Skeletal muscle satellite cell (primary cell): Measurements from ENCODE around the gene TIGAR.

Source experiments
- H3K27me3 ChIP-seq: 2 replicates; pipeline ENCODE4 v1.7.0; 2013; ENCODE audit warnings: low read length; ENCODE audit not compliant: control insufficient read depth, insufficient read depth
- H3K36me3 ChIP-seq: 2 replicates; pipeline ENCODE4 v1.7.0; 2013; ENCODE audit warnings: mild to moderate bottlenecking, control low read depth, low read length; ENCODE audit not compliant: insufficient read depth
- H3K4me1 ChIP-seq: 2 replicates; pipeline ENCODE4 v1.7.0; 2013; ENCODE audit warnings: low read length; ENCODE audit not compliant: control insufficient read depth, insufficient read depth
- H3K4me2 ChIP-seq: 2 replicates; pipeline ENCODE4 v1.7.0; 2013; ENCODE audit warnings: mild to moderate bottlenecking, low read length
- H3K4me3 ChIP-seq: 2 replicates; pipeline ENCODE4 v1.7.0; 2013; ENCODE audit warnings: low read length
- H3K9ac ChIP-seq: 2 replicates; pipeline ENCODE4 v1.7.0; 2013; ENCODE audit warnings: mild to moderate bottlenecking, low read depth, low read length, moderate library complexity
- H3K9me3 ChIP-seq: replicated peaks from 2 replicates; pipeline ENCODE4 v1.7.0; 2013; ENCODE audit warnings: mild to moderate bottlenecking, control low read depth, low read length

Gene TIGAR

DNA sequence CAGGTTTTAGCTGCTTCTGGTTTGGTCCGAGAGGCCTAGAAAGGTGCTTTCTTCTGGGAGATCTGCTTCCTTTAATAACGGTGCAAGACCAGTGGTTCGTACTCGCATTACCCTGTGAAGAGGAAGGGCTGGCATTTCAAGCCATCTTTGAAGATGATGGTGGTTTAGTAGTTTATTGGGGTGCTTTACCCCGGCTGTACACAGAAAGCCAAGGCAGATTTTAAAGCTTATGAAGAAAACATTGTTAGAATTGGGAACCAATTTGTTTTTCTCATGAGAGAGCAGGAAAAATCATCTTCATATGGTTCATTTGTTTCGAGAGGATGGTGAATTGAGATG is 43.8 kb upstream of the TIGAR start:
- no peak overlapping the region for H3K9ac ChIP-seq
- peaks cover 24% of the 10 kb centered on the region for H3K4me1 ChIP-seq
- no peak overlapping the region for H3K4me2 ChIP-seq
- no peaks in the 10 kb centered on the region for H3K9me3 ChIP-seq
- H3K27me3 ChIP-seq: peaks cover 62% of the 10 kb centered on the region
- H3K36me3 ChIP-seq: no peaks in the 10 kb centered on the region
- H3K4me3 ChIP-seq: no peak overlapping the region

DNA sequence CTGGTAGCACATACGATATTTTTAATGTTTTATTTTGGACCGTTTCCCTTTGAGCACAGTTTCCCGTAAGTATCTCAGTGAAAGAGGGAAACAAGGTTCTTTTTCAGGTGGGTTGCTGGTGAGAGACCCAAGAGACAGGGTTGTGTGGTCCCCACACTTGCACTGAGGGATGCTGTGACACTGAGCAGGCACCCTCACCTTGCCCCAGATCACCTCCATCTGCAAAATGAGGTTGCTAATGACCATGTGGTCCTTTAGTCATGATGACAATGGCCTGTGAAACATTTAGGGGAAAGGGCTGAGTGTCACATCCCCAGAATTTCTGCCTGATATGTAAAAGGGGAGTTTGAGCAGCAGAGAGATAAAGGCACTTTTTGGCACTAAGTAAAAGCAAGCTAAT is 43.2 kb upstream of the TIGAR start:
- Histone ChIP-seq H3K36me3 (no peaks in the 10 kb centered on the region), H3K27me3 (peaks cover 55% of the 10 kb centered on the region), H3K4me1 (peaks cover 17% of the 10 kb centered on the region), H3K4me2 (no peak overlapping the region), H3K9ac (no peak overlapping the region), H3K4me3 (no peak overlapping the region), H3K9me3 (no peaks in the 10 kb centered on the region)

DNA sequence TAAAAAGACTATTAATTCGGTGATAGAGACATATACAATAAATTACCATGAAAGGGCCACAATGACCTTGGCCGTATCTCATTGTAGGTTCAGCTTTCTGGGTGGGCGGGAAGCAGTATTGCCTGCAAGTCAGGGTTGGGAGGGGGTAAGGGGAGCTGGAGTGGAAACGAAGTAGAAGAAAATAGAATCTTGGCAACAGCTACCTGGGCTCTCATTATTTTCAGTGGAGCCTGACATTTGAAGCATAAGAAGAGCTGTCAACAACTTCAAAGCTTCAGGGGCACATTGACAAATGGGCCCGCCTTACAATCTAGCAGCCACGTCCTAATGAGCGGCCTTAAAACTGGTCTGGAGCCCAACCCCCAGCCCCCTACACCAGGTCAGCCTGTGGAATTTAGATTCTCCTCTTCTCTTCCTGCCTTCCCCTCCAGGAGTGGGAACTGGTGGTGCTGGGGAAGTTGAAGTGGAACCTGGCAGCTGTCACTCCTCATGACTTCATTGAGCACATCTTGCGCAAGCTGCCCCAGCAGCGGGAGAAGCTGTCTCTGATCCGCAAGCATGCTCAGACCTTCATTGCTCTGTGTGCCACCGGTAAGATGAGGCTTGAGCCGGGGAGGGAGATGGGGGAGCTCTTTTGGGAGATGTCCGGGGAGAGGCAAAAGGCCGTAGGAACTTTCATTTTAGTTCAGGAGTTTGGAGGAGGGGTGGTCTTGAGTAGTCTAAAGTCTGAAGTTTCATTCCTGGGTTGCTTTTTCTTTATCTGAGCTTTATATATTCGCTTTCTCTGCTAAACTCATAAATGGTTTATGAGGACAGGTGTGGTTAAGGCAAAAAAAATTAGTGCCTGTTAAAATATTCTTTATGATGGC is 42.5 kb upstream of the TIGAR start:
- Histone ChIP-seq H3K36me3 (no peaks in the 10 kb centered on the region), H3K9ac (no peak overlapping the region), H3K4me1 (peaks cover 12% of the 10 kb centered on the region), H3K4me3 (no peak overlapping the region), H3K27me3 (peaks cover 50% of the 10 kb centered on the region), H3K9me3 (no peaks in the 10 kb centered on the region), H3K4me2 (no peak overlapping the region)

DNA sequence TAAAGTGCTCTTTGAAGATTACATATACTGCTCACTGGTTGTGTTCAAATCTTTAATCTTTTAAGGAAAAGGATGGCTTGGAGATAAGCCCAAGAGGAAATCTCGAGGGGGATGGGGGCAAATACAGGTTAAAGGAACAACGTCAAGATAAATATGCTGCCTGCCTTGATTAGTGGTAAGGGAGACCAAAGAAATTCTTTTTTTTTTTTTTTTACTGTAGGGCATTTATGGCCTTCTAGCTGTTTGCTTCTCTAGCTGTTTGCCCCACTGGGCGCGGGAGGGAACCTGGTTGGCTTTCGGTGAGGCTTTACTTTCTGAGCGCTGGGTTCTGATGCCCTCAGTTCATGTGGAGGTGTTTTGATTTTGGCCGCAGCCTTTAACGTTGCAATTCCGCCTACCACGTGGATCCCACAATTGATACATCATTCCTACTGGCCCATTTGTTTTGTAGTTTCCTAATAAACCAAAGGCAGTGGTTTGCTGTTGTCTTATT is 41.8 kb upstream of the TIGAR start:
- peaks cover 46% of the 10 kb centered on the region for H3K27me3 ChIP-seq
- no peaks in the 10 kb centered on the region for H3K9me3 ChIP-seq
- H3K4me2 ChIP-seq: no peak overlapping the region
- peaks cover 5% of the 10 kb centered on the region for H3K4me1 ChIP-seq
- no peak overlapping the region for H3K4me3 ChIP-seq
- no peak overlapping the region for H3K9ac ChIP-seq
- no peaks in the 10 kb centered on the region for H3K36me3 ChIP-seq

DNA sequence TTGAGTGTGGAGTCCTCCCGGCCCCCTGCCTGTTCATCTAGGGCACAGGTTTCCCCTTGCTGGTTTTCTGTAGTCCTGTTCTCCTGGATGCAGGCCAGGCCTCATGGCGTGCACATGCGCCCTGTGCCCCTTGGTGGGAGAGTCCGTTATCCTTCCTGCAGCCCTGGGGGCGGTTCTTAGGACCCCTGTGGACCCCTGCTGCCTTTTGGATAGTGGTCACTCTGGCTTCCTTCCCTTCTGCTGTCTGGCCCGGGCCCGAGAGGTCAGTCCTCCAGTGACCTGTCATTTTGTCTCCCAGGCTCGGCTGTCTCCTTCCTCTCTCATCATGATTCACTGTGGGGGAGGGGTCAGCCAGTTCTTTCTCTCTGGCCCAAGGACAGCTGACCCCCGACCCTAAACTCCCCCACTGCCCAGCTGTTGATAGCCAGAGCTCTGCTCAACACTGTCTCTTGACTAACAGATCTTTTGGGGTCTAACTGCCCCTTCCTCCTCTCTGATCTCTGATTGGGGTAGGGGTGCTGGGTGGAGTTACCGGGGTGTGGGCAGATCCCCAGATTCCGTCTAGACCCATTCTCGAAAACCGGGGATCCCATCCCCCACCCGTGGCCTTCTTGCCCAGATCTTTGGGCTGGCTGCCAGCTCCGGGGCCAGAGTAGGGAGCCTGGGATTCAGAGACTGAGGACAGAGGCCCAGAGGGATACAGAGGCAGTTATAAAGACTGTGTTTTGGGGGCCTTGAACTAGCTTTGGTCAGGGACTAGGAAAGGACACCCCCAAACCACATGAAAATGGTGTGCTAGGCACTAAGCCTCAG is 40.5 kb upstream of the TIGAR start:
- no peaks in the 10 kb centered on the region for H3K4me1 ChIP-seq
- H3K27me3 ChIP-seq: peaks cover 34% of the 10 kb centered on the region
- H3K36me3 ChIP-seq: no peaks in the 10 kb centered on the region
- H3K9me3 ChIP-seq: no peaks in the 10 kb centered on the region
- H3K4me2 ChIP-seq: no peak overlapping the region
- H3K9ac ChIP-seq: no peak overlapping the region
- H3K4me3 ChIP-seq: no peak overlapping the region

DNA sequence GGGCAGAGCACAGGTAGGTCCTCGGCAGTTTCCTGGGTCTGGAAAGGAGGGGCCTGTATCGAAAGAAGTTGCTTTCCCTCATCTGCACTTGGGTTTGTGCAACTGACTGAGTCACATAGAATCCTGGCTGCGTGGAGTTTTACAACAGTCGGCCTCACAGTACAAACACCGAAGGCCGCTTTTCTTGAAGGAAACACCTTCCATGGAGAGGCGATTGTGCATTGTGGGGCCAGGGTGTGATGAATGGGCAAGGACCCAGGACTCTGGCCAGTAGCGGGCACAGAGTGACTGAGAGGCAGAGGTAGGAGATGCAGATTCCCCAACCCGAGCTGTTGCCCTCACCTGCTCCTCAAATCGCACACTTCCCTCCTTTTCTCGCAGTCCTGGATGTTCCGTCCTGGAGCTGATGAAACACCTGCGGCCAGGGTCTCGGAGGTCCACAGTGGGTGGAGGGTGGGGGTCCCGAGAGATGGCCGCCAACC is 39.8 kb upstream of the TIGAR start:
- H3K36me3 ChIP-seq: no peaks in the 10 kb centered on the region
- peaks cover 27% of the 10 kb centered on the region for H3K27me3 ChIP-seq
- H3K4me3 ChIP-seq: no peak overlapping the region
- H3K9me3 ChIP-seq: no peaks in the 10 kb centered on the region
- no peak overlapping the region for H3K9ac ChIP-seq
- H3K4me1 ChIP-seq: no peaks in the 10 kb centered on the region
- no peak overlapping the region for H3K4me2 ChIP-seq

DNA sequence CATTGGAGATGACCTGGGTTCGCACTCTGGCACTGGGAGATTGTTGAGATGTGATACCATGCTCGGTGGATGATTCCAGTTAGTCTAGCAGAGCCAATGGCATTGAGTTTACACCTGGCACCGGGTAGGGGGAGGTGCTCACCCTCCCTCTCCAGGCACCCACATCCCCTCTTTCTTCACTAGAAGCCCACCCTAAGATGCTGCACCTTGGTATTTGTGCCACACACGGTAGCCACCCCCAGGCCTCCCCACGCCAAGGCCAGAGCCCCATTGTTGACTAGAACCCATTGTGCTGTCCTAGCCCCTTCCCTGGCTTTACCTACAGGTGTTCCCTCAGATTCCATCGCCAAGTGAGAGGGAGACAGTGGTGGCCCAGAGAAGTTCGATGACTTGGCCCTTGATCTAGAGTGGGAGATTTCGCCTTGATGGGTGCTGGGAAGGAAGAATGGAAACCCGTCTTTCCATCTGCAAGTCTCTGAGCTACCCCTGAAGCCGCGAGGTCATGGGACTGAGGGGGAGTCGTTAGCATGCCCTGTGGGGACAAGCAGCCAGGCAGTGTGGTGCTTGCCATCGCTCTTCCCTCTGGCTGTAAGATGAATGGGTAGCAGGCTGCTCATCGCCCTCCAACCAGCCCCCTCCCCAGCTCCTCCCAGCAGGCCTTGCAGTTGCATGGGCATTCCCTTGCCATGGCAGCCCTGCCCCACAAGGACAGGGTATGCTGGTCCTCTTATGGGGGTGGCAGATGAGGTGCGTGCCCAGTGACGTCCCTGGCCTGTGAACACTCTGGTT is 38.7 kb upstream of the TIGAR start:
- H3K4me2 ChIP-seq: no peak overlapping the region
- H3K27me3 ChIP-seq: peaks cover 21% of the 10 kb centered on the region
- H3K9ac ChIP-seq: no peak overlapping the region
- no peaks in the 10 kb centered on the region for H3K4me1 ChIP-seq
- no peak overlapping the region for H3K4me3 ChIP-seq
- no peaks in the 10 kb centered on the region for H3K36me3 ChIP-seq
- H3K9me3 ChIP-seq: no peaks in the 10 kb centered on the region

DNA sequence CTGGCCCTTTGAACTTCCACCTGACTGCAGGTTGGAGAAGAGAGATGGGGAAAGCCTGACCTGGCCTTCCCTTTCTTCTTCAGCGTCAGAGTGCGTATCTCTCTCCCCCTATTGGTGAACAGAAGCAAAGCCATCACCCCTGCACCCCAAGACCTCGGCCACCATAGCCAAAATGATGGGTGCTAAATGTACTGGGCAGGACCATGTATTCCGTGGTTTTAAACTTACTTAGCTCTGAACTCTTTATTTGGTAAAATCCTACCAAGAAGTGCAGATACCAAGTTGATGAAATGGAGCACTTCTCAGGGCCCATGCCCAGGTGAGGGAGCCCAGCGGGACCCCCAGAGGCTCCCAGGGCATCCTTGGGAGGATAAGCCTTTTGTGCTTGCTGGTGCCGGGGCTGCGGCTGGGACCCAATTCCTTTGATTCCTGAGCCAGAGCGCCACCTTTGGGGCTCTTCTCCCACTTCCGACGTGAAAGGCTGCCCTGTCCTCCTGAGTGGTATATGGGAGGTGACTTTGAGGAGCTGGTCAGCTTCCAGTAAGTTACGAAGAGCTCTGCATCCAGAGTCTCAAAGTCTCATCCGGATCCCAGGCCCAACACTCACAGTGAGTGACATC is 38.0 kb upstream of the TIGAR start:
- H3K36me3 ChIP-seq: no peaks in the 10 kb centered on the region
- H3K4me3 ChIP-seq: no peak overlapping the region
- H3K4me2 ChIP-seq: no peak overlapping the region
- H3K9me3 ChIP-seq: no peaks in the 10 kb centered on the region
- H3K4me1 ChIP-seq: no peaks in the 10 kb centered on the region
- H3K9ac ChIP-seq: no peak overlapping the region
- H3K27me3 ChIP-seq: peaks cover 19% of the 10 kb centered on the region

DNA sequence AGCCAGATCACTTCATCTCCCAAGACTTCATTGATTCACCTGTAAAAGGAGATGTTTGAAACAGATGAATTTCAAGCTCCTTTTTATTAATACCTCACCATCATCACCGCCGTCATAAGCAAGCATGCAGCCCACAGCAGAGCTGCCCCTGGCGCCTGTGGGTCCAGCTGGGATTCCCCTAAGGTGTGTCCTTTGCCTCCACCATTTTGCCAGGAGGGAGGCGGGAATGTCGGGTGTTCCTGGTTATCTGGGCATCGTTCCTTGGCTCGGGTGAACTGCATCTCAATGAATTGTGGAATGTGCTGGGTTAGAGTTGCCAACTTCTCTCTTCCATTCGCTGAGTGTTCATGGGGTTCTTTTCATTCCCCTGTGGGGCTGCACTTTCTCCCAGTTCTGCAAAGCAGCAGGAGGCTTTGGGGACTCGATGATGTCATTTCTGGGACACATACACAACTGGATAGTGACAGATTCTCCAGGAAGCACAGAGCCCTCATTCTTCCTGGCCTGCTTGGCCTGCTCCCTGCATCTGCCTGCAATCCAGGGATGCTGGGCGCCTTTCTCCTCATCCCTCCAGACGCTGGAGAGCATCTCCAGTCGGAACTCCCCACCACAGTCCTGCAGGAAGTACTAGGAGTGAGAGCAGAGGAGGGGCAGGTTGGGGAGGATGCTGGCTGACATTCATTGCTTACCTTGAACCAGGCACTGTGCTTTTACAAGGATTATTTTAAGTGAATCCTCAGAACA is 37.3 kb upstream of the TIGAR start:
- Histone ChIP-seq H3K4me3 (no peak overlapping the region), H3K27me3 (peaks cover 12% of the 10 kb centered on the region), H3K9ac (no peak overlapping the region), H3K9me3 (no peaks in the 10 kb centered on the region), H3K4me1 (no peaks in the 10 kb centered on the region), H3K36me3 (no peaks in the 10 kb centered on the region), H3K4me2 (no peak overlapping the region)

DNA sequence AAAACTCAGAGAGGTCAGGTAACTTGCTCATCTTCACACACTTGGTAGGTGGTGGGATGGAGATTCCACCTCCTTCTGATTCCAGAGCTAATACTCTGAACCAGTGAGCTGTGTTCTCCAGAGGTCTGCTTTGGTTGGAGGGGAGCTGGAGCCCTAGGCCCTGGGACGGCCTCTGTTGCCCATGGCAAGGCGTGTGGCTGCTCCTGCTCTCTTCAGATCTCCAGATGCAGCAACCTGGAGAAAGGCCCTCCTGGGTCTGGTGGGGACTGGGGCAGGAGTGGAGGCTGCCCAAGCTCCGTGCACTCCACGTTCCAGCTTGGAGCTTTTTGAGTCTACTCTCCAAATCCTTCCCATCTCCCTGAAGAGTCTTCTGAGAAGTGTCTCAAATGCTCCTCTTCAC is 36.7 kb upstream of the TIGAR start:
- no peak overlapping the region for H3K9ac ChIP-seq
- H3K36me3 ChIP-seq: no peaks in the 10 kb centered on the region
- H3K4me1 ChIP-seq: no peaks in the 10 kb centered on the region
- no peak overlapping the region for H3K4me3 ChIP-seq
- no peaks in the 10 kb centered on the region for H3K9me3 ChIP-seq
- peaks cover 6% of the 10 kb centered on the region for H3K27me3 ChIP-seq
- H3K4me2 ChIP-seq: no peak overlapping the region
